OCI-LY1 (cell line): ENCODE data around the gene AARS1.

Experiments used
- EZH2 ChIP-seq: fragments of 200-600 bp; sonication (generic), shearing (Covaris generic); IDR thresholded peaks from 2 replicates; pipeline ENCODE4 v1.8.0; 2017; ENCODE audit warnings: borderline replicate concordance, mixed run types, mild to moderate bottlenecking, antibody characterized with exemption, low read length, moderate library complexity, mixed read lengths
- TF ChIP-seq, protein P1 (sequence below): fragments of 200-600 bp; sonication (generic), shearing (Covaris generic); IDR thresholded peaks from 2 replicates; pipeline ENCODE4 v1.5.1; 2017; ENCODE audit warnings: mild to moderate bottlenecking, antibody characterized with exemption, low read length, moderate library complexity, mixed read lengths

DNA sequence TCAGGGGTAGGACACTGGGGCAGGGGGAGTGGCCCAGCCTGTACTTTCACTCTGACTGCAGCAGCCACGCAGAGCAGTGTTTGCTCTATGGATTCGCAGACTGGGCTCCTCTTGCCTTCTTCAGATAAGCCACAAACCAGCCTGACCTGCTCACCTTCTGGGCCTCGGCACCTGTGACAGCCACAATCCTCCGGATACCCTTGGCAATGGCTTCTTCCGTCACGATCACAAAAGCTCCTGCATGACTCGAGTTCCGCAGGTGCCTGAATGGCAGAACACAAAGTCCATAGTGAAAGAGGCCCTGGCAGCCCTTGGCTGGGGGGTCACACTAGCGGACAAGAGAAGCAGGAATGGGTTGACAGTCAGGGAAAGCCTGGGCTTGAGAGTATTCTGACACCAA, 33.7 kb downstream of the AARS1 start:
- no peak for TF ChIP-seq EZH2
- TF ChIP-seq, protein P1, sequence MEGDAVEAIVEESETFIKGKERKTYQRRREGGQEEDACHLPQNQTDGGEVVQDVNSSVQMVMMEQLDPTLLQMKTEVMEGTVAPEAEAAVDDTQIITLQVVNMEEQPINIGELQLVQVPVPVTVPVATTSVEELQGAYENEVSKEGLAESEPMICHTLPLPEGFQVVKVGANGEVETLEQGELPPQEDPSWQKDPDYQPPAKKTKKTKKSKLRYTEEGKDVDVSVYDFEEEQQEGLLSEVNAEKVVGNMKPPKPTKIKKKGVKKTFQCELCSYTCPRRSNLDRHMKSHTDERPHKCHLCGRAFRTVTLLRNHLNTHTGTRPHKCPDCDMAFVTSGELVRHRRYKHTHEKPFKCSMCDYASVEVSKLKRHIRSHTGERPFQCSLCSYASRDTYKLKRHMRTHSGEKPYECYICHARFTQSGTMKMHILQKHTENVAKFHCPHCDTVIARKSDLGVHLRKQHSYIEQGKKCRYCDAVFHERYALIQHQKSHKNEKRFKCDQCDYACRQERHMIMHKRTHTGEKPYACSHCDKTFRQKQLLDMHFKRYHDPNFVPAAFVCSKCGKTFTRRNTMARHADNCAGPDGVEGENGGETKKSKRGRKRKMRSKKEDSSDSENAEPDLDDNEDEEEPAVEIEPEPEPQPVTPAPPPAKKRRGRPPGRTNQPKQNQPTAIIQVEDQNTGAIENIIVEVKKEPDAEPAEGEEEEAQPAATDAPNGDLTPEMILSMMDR = no peak
